Stromal cell of bone marrow (primary cell): ENCODE results near the gene TCF12.
A peak's percentile ranks its signal among the peaks of the same experiment; 100 is the strongest.

Source experiments
- DNase-seq: peaks from one replicate; pipeline ENCODE4 v3.0.0-alpha.2; 2012; ENCODE audit warnings: low read depth

Gene TCF12

DNA sequence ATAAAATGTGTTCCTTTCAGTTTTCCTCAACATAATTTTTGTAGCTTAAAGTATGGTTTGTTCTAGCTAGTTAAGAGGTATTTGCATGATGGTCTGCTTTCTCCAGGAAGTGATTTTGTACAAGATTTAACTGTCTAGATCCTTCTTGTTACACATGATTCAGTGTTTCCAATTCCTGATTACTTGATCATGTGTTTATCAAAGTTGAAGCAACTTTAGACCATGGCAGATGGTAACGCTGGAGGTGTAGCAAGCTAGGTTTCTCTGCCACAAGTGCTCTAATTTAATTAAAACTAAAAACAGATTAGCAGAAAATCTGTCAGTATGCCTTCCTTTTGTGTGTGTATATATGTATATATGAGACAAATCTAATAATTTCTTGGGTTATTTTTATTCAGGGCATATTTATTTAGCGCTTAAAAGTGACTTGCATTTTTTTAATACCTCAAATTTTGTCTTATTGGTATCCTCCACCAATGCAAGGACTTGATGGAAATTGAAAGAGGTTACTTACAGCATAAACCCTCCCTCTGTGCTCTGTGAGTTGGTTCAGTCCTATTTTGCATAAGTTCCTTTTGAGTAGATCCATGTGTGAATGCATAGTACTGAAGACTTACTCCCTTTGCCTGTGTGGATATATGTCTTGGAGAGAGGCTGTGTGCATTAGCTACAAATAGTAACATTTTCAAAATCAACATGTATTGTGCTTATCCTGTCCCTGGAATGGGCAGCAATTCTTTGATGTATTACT is 300.6 kb downstream of the TCF12 start:
- peak; percentile 67 for DNase-seq

- peak; percentile 57 for DNase-seq
These were observed 301.8 kb downstream of the TCF12 start for GRCh38 chr15:57220205-57220604.

DNA sequence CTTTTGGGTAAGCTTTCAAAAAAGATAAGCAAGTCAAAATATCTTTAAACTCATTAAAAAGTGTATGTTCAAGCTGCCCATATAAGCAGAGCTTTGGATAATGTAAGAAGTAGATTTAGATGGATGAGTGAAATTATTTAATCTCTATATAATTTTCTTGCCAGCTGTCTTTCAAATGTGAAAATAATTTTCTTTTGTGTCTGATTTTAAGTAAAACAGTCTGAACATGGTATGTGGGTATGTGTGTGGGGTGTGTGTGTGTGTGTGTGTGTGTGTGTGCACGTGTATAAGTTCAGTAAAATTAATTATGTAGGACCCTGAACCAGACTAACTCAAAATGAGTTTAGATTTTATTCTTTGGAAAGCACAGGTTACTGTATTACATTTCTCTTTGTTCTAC is 302.7 kb downstream of the TCF12 start:
- no peak for DNase-seq

- no peak for DNase-seq
These were observed 304.9 kb downstream of the TCF12 start for GRCh38 chr15:57223345-57223744.

DNA sequence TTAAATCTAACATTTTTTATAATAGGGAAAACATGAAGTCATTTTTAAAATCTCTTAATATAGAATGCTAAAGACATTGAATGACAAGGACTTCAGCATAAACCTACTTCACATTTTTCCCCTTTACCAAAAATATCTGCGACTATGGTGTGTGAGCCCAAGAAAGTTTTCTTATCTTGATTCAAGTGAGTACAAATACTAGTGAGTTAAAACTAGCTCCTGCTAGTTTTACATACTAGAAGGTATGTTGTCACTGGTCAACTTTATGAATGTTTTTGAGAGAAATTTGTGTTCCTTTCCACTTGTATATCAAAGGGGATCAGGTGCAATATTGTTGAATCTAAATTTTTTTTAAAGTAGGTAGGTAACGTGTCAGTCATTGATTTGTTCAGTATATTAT is 305.4 kb downstream of the TCF12 start:
- DNase-seq: no peak

GRCh38 chr15:57224664-57225063 is 306.2 kb downstream of the TCF12 start:
- no peak for DNase-seq

- DNase-seq: no peak
These were observed 308.7 kb downstream of the TCF12 start for GRCh38 chr15:57227166-57227565.

DNA sequence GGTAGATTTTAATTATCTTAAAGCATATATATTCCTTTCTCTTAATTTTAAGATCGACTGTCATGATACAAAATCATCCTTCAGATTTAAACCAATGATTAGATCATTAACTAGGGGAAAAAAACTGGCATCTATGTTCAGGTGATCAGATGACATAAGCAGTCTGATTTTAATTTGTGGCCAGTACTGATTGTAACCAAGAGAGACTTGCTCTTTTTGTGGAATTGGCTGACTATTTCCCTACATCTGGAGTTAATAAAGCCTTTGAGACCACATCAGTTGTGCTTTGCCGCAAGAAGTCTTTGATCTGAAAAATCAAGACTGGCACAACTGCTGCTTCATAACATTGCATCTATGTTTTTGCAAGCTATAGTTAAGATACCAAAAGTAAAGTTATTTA is 309.5 kb downstream of the TCF12 start:
- DNase-seq: peak; percentile 64

DNA sequence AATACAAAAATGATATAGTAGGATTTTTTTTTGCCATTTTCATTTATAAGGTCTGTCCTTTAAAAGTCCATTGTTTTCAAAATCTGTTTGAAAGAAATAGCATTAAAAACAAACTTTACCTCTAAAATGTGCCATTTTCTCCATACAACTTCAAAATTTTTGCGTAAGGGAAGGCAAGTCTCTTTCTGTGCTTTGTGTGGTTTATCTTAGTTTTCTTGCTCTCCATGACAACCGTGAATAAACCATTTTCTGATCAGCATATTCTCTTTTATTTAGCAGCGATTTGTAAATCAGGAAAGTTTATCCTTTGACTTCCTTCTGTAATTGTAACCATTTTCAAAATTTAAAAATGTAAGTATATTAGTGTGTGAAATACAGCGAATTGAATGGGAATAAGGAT is 310.0 kb downstream of the TCF12 start:
- DNase-seq: no peak

GRCh38 chr15:57229051-57229450 is 310.6 kb downstream of the TCF12 start:
- DNase-seq: no peak

GRCh38 chr15:57231559-57231958 is 313.1 kb downstream of the TCF12 start:
- no peak for DNase-seq

DNA sequence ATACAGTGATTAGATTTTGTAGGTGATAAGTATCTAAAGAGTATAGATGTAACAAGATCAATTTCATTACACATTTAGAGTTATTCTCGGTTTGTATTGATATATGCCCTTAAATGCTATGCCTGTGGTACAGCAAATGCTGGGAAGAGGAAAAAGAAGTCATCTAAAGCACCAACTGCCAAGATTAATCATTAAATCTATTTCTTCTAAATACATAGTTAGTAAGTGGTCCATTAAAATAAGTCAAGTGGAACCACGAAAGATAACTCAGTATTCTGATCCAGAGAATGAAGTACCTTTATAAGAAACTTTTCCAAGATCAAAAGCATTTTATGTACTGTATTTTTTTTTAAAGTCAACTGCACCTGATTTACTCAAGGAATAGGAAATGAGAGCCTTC is 315.7 kb downstream of the TCF12 start:
- no peak for DNase-seq

DNA sequence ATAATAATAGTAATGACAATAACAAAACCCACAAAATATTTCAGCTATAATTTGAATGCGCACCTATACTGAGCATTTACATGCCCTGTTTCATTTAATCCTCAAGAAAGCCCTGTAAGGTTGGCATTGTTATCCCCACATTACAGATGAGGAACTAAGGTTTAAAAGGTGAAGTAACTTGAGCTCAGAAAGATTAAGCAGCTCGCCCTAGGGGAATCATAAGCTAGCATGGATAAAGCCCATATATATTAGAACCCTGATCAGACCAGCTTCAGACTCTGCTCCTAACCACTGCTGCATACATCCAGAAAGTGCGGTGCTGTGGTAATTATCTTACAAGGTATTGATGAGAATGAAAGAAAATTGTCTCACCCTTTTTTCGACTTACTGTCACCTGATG is 316.7 kb downstream of the TCF12 start:
- no peak for DNase-seq

DNA sequence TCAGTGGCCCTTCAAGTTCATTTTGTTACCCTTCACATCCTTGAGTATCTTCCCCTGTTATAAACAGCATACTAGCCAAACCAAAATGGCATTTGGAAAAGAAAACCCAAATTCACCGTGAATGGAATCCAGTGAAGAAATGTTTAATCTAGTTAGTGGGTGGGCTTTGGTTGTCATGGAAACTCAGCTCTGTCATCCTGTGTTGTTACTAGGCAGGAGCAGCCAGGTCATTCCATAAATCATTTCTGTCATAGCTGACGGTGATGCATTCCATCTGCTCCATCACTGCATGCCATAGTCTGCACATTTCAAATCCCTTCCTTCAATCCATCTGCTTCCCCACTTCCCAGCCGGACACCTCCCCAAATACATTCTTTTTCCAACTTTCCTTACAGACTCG is 317.4 kb downstream of the TCF12 start:
- peak; percentile 34 for DNase-seq

- no peak for DNase-seq
These were observed 318.3 kb downstream of the TCF12 start for GRCh38 chr15:57236561-57237300.

- no peak for DNase-seq
These were observed 318.8 kb downstream of the TCF12 start for GRCh38 chr15:57237301-57237642.

DNA sequence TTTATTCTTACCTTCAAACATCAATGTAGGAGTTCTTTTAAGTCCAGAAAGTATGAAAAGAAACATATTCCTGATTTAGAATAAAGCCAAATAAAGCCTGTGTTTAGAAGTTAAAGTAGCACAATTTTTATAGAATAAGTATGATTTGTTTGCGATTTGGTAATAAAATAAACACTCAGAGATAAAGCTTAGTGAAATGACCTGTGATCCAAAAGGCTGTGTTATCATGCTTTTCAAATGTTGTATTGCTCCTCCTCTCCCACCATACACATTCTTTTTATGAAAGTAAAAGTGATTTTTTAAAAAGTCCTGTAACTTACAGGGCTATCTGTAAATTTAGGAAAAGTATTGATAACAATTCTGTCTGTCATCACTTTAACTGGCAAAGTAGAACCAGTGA is 319.2 kb downstream of the TCF12 start:
- no peak for DNase-seq

DNA sequence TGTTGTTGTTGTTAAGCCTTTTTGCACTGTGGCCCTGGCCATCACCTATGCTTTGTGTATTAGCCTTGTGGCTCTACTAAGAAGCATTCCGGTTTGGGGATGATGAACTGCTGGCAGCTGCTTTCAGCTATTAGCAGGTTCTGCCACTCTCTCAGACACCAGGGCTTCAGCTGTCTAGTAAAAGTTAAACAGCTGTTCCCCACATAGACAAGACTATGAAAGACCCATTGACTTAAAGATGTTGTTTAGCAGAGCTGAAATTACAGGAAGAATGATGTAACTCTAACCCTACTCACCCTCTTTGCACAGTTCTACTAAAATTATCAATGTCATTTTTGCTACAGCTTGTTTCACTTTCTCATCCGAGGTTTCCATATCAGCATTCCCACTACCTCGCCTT is 326.7 kb downstream of the TCF12 start:
- DNase-seq: no peak

DNA sequence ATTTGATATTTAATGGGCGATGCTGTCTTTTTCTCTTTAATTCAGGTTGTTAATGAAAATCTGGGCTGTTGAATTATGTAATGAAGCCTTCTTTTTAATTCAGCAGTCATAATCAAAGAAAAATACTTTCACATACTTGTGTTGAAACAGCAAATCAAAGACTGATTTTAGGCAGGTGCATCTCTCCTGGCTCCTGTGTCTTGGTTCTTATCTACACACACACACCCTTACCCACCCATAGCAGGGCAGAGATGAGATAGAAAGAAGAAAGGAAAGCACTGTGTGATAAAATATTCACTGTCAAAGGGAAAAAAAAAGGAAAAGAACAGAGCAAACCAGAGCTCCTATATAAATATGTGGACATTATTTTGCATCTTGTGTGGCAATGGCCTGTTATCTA is 327.3 kb downstream of the TCF12 start:
- DNase-seq: no peak

GRCh38 chr15:57248074-57248473 is 329.6 kb downstream of the TCF12 start:
- DNase-seq: no peak

GRCh38 chr15:57251308-57251707 is 332.9 kb downstream of the TCF12 start:
- no peak for DNase-seq

DNA sequence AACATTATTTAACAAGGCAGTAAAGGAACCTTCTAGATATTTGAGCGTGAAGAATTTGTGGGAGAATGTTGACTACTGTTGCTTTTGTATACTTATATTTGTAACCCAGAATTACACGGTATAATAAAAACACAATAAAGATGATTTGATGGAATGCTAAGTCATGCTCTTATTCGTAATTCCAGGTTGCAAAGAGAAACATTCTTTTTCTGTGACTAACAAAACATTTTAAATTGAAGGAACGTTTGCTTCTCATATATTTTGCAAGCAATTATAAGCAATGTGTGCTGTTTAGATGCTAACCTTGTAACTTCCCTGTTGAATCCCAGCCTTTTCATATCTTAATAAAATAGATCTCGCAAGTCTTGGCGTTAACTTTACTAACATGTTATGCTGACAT is 333.5 kb downstream of the TCF12 start:
- DNase-seq: no peak

GRCh38 chr15:57253082-57253481 is 334.6 kb downstream of the TCF12 start:
- no peak for DNase-seq

DNA sequence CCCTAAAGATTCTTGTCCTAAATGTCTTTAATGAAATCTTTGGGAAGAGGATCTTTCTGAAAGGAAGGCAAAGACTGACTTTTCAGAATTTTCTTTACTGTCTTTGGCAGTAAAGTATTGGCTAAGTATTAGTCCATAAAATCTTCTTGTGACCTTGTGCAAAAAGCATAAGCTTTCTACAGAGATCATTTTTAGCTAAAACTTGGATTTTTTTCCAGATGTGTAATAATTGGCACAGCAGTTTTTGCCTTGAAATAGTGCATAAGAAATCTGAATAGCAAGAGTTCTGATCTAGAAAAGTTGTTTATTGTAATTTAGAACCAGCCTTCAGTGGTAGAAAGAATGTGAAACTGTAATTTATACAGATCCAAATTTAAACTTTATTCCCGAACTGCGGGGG is 335.1 kb downstream of the TCF12 start:
- no peak for DNase-seq
